Tibial nerve (tissue), 4 donors: ENCODE results near the gene PGC. TPM values are rescaled to one million over a fixed set of nuclear protein-coding genes. Genes with fewer than 3 reads are reported as not detected.

ENCODE experiments used
- DNase-seq, 2 donors: peaks; one replicate each; pipeline ENCODE4 v3.0.0-alpha.2; 2019; ENCODE audit warnings: low spot score in 2 of 2
- H3K27ac ChIP-seq, 4 donors: fragments of 200-600 bp; sonication (generic) in 3 of 4; one replicate each; pipeline ENCODE4 v1.5.1; 2017 to 2019; ENCODE audit warnings: mild to moderate bottlenecking in 1 of 4
- H3K27me3 ChIP-seq, 2 donors: fragments of 200-600 bp; sonication (generic) in 1 of 2; one replicate each; pipeline versions ENCODE4 v1.5.1 to v1.6.0; 2017 to 2019
- H3K36me3 ChIP-seq, 3 donors: fragments of 200-600 bp; sonication (generic); one replicate each; pipeline ENCODE4 v1.5.1; 2018 to 2019
- H3K4me1 ChIP-seq, 4 donors: fragments of 200-600 bp; sonication (generic) in 3 of 4; one replicate each; pipeline ENCODE4 v1.5.1; 2017 to 2019
- H3K4me3 ChIP-seq, 4 donors: fragments of 200-600 bp; sonication (generic) in 3 of 4; one replicate each; pipeline ENCODE4 v1.5.1; 2017 to 2019; ENCODE audit warnings: mild to moderate bottlenecking in 1 of 4, moderate library complexity in 1 of 4
- H3K9me3 ChIP-seq, 4 donors: fragments of 200-600 bp; sonication (generic) in 3 of 4; one replicate each; pipeline ENCODE4 v1.5.1; 2017 to 2019
- CTCF ChIP-seq, 5 experiments: fragments of 200-600 bp in 3 of 5; fragments of 450-650 bp in 2 of 5; sonication (generic) in 3 of 5; IDR thresholded peaks; one replicate each; pipeline ENCODE4 v1.5.1; 2016 to 2019; ENCODE audit warnings: antibody characterized with exemption in 5 of 5, mild to moderate bottlenecking in 3 of 5, moderate library complexity in 2 of 5
- EP300 ChIP-seq, 2 donors: sonication (generic); formaldehyde crosslinking; IDR thresholded peaks; one replicate each; pipeline ENCODE4 v1.6.1; 2017; ENCODE audit warnings: antibody characterized with exemption in 2 of 2, mild to moderate bottlenecking in 1 of 2
- POLR2A ChIP-seq, 2 donors: fragments of 450-650 bp; IDR thresholded peaks; one replicate each; pipeline ENCODE4 v1.6.1; 2017; ENCODE audit warnings: antibody characterized with exemption in 2 of 2, mild to moderate bottlenecking in 2 of 2, moderate library complexity in 2 of 2
- WGBS, 2 donors: methylation state at CpG; one replicate each; pipeline ENCODE4 v1.1.5; 2018; 5-methylcytosine and 5-hydroxymethylcytosine counted together
- total RNA-seq, 4 donors: library from RNA; depleted of rRNA; stranded (reverse); fragments of >200 nt; gene quantifications; one replicate each; pipeline ENCODE4 v1.1.0, GENCODE V29; 2016

The PGC gene
- total RNA-seq, 4 donors from 2014 or later: not detected

- no peak overlapping the region for H3K4me3 ChIP-seq
- peaks cover 0 to 48% (median 17%) of the 10 kb centered on the region in 4 donors for H3K4me1 ChIP-seq
- H3K27me3 ChIP-seq: no peaks in the 10 kb centered on the region
- H3K36me3 ChIP-seq: peaks cover 0 to 30% (median 10%) of the 10 kb centered on the region in 3 donors
- DNase-seq: no peak
- WGBS, 2 donors: 43 to 49% methylated on average over 8 to 10 of the region's 10 CpGs
- TF ChIP-seq EP300 (IDR thresholded peaks at IDR 0.05) (peak in 1 of 2 donors; percentile 68), POLR2A (IDR thresholded peaks at IDR 0.05) (no peak)
- H3K9me3 ChIP-seq: no peaks in the 10 kb centered on the region
- peak overlapping the region; percentile 50 to 80 (median 62) for H3K27ac ChIP-seq
These were observed 53.6 kb downstream of the PGC start for GRCh38 chr6:41693281-41694240.

GRCh38 chr6:41692730-41693129, 54.5 kb downstream of the PGC start:
- Histone ChIP-seq H3K36me3 (peaks cover 0 to 38% (median 10%) of the 10 kb centered on the region in 3 donors), H3K27ac (peak overlapping the region in 2 of 4 donors; percentile 47 to 80), H3K4me1 (peaks cover 0 to 39% (median 14%) of the 10 kb centered on the region in 4 donors), H3K4me3 (no peak overlapping the region), H3K27me3 (no peaks in the 10 kb centered on the region), H3K9me3 (no peaks in the 10 kb centered on the region)
- DNase-seq: no peak
- WGBS, 2 donors: 91 to 92% methylated on average over 2 of the region's 2 CpGs
- TF ChIP-seq POLR2A (IDR thresholded peaks at IDR 0.05) (no peak), EP300 (IDR thresholded peaks at IDR 0.05) (no peak), CTCF (IDR thresholded peaks at IDR 0.05) (no peak)

- Histone ChIP-seq H3K9me3 (no peaks in the 10 kb centered on the region), H3K36me3 (peaks cover 0 to 44% (median 10%) of the 10 kb centered on the region in 3 donors), H3K27me3 (no peaks in the 10 kb centered on the region), H3K4me1 (peaks cover 0 to 37% (median 14%) of the 10 kb centered on the region in 4 donors), H3K27ac (peak overlapping the region in 2 of 4 donors; percentile 47 to 80), H3K4me3 (no peak overlapping the region)
- DNase-seq: no peak
- TF ChIP-seq POLR2A (IDR thresholded peaks at IDR 0.05): no peak
- no peak for TF ChIP-seq EP300 (IDR thresholded peaks at IDR 0.05)
- no peak for TF ChIP-seq CTCF (IDR thresholded peaks at IDR 0.05)
These were observed 55.0 kb downstream of the PGC start for GRCh38 chr6:41692080-41692675.

- TF ChIP-seq EP300 (IDR thresholded peaks at IDR 0.05): no peak
- no peak for TF ChIP-seq CTCF (IDR thresholded peaks at IDR 0.05)
- TF ChIP-seq POLR2A (IDR thresholded peaks at IDR 0.05): no peak
- H3K4me3 ChIP-seq: no peak overlapping the region
- 82% methylated on average over 8 of the region's 8 CpGs for WGBS, 2 donors
- H3K27me3 ChIP-seq: no peaks in the 10 kb centered on the region
- peaks cover 0 to 50% (median 10%) of the 10 kb centered on the region in 3 donors for H3K36me3 ChIP-seq
- peaks cover 0 to 37% (median 14%) of the 10 kb centered on the region in 4 donors for H3K4me1 ChIP-seq
- no peak for DNase-seq
- peak overlapping the region in 1 of 4 donors; percentile 47 for H3K27ac ChIP-seq
- no peaks in the 10 kb centered on the region for H3K9me3 ChIP-seq
These were observed 55.6 kb downstream of the PGC start for GRCh38 chr6:41691426-41692079.

GRCh38 chr6:41690541-41691330, 56.5 kb downstream of the PGC start:
- no peak for TF ChIP-seq CTCF (IDR thresholded peaks at IDR 0.05)
- no peak for TF ChIP-seq EP300 (IDR thresholded peaks at IDR 0.05)
- TF ChIP-seq POLR2A (IDR thresholded peaks at IDR 0.05): no peak
- 90 to 94% methylated on average over 25 of the region's 25 CpGs for WGBS, 2 donors
- Histone ChIP-seq H3K4me3 (no peak overlapping the region), H3K27ac (no peak overlapping the region), H3K9me3 (no peaks in the 10 kb centered on the region), H3K27me3 (no peaks in the 10 kb centered on the region), H3K4me1 (peaks cover 0 to 33% (median 12%) of the 10 kb centered on the region in 4 donors), H3K36me3 (peaks cover 0 to 58% (median 10%) of the 10 kb centered on the region in 3 donors)
- no peak for DNase-seq
